Right atrium auricular region (tissue), 2 donors: ENCODE results near the gene CHDH. TPM values are rescaled to one million over a fixed set of nuclear protein-coding genes. Genes with fewer than 3 reads are reported as not detected.

Experiments used
- DNase-seq: peaks from one replicate; pipeline ENCODE4 v3.0.0-alpha.2; 2019; ENCODE audit warnings: low spot score
- H3K27ac ChIP-seq, 2 donors: fragments of 200-600 bp; sonication (generic); 1 replicate in 1 of 2; 2 replicates in 1 of 2; pipeline ENCODE4 v1.5.1; 2016 to 2019
- H3K27me3 ChIP-seq, 2 donors: fragments of 200-600 bp; sonication (generic); one replicate each; pipeline versions ENCODE4 v1.5.1 to v1.6.0; 2017 to 2019
- H3K36me3 ChIP-seq: fragments of 200-600 bp; sonication (generic); one replicate; pipeline ENCODE4 v1.5.1; 2016
- H3K4me1 ChIP-seq, 2 donors: fragments of 200-600 bp; sonication (generic); one replicate each; pipeline versions ENCODE4 v1.5.1 to v1.6.0; 2017 to 2019
- H3K4me3 ChIP-seq, 2 donors: fragments of 200-600 bp; sonication (generic); 1 replicate in 1 of 2; 2 replicates in 1 of 2; pipeline ENCODE4 v1.5.1; 2017 to 2019; ENCODE audit warnings: mild to moderate bottlenecking in 1 of 2, moderate library complexity in 1 of 2
- H3K9me3 ChIP-seq, 2 donors: fragments of 200-600 bp; sonication (generic); one replicate each; pipeline ENCODE4 v1.5.1; 2019
- CTCF ChIP-seq, 2 donors: fragments of 200-600 bp; sonication (generic); IDR thresholded peaks; one replicate each; pipeline ENCODE4 v1.5.1; 2019; ENCODE audit warnings: antibody characterized with exemption in 2 of 2
- total RNA-seq, 2 donors: library from RNA; depleted of rRNA; stranded (reverse); fragments of >200 nt; gene quantifications; one replicate each; pipeline ENCODE4 v1.1.0, GENCODE V29; 2016

The CHDH gene
- total RNA-seq, 2 donors from 2014 or later: 2.2 to 10.0 TPM

- Histone ChIP-seq H3K36me3 (peaks cover 5% of the 10 kb centered on the region), H3K4me3 (no peak overlapping the region), H3K27me3 (no peaks in the 10 kb centered on the region), H3K4me1 (no peaks in the 10 kb centered on the region), H3K27ac (no peak overlapping the region), H3K9me3 (no peaks in the 10 kb centered on the region)
- DNase-seq: no peak
- no peak for TF ChIP-seq CTCF (IDR thresholded peaks at IDR 0.05)
Measured at GRCh38 chr3:53821631-53822121, 24.5 kb downstream of the CHDH start.

GRCh38 chr3:53820756-53821580 lies 25.3 kb downstream of the CHDH start:
- Histone ChIP-seq H3K27ac (no peak overlapping the region), H3K4me3 (no peak overlapping the region), H3K27me3 (no peaks in the 10 kb centered on the region), H3K9me3 (no peaks in the 10 kb centered on the region), H3K36me3 (peaks cover 5% of the 10 kb centered on the region), H3K4me1 (no peaks in the 10 kb centered on the region)
- TF ChIP-seq CTCF (IDR thresholded peaks at IDR 0.05): no peak
- no peak for DNase-seq

DNA sequence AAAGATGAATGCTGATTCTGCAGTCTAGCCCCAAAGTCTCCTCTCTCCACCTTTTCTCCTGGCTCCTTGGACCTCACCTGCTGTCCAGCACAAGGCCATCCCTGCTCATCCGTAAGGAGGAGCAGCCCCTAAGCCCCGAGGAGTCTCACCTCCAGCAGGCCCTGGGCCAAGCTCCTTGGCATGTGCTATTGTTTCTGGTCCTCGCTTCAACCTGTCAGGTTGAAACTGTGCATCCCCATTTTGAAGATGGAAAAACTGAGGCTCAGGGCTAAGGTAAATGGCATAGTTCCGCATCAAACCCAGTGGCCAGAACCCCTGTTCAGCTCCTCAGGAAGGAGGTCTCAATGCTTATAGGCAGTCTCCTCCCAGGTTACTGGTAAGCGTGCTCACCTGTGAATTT lies 26.1 kb downstream of the CHDH start:
- Histone ChIP-seq H3K9me3 (no peaks in the 10 kb centered on the region), H3K4me3 (no peak overlapping the region), H3K36me3 (peaks cover 5% of the 10 kb centered on the region), H3K27ac (no peak overlapping the region), H3K4me1 (no peaks in the 10 kb centered on the region), H3K27me3 (no peaks in the 10 kb centered on the region)
- no peak for TF ChIP-seq CTCF (IDR thresholded peaks at IDR 0.05)
- DNase-seq: no peak

DNA sequence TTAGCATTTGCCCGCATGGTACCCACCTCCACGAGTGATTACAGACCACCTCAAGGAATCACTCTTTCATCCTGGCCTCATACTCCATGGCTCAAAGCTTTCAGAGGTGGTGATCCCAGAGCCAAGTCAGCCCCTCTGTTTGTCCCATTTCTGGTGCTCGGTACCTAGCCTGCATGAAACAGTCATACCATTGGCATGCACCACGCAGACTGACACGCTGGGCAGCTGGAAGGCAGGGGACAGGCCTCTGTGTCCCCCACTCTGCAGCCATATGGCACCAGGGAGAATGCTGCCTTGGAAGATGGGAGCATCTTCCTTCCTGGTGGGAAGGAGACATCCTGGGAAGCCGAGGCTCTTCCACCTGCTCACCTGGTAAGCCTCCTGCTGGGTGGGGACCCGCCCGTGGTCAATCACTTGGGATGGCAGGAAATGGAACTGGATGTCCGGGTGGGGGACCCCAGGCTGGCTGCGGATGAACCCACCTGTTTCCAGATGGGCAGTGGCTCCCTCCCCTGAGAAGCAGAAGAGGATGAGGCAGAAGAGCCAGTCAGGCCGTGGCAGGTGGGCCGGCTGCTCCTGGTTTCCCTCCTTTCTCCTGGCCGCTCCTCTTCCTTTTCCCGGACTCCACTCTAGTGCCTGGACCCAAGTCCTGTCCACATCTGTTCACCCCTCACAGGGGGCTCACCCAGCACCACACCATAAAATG lies 26.9 kb downstream of the CHDH start:
- Histone ChIP-seq H3K9me3 (no peaks in the 10 kb centered on the region), H3K27me3 (no peaks in the 10 kb centered on the region), H3K36me3 (peaks cover 5% of the 10 kb centered on the region), H3K4me3 (no peak overlapping the region), H3K4me1 (no peaks in the 10 kb centered on the region), H3K27ac (no peak overlapping the region)
- no peak for TF ChIP-seq CTCF (IDR thresholded peaks at IDR 0.05)
- no peak for DNase-seq

DNA sequence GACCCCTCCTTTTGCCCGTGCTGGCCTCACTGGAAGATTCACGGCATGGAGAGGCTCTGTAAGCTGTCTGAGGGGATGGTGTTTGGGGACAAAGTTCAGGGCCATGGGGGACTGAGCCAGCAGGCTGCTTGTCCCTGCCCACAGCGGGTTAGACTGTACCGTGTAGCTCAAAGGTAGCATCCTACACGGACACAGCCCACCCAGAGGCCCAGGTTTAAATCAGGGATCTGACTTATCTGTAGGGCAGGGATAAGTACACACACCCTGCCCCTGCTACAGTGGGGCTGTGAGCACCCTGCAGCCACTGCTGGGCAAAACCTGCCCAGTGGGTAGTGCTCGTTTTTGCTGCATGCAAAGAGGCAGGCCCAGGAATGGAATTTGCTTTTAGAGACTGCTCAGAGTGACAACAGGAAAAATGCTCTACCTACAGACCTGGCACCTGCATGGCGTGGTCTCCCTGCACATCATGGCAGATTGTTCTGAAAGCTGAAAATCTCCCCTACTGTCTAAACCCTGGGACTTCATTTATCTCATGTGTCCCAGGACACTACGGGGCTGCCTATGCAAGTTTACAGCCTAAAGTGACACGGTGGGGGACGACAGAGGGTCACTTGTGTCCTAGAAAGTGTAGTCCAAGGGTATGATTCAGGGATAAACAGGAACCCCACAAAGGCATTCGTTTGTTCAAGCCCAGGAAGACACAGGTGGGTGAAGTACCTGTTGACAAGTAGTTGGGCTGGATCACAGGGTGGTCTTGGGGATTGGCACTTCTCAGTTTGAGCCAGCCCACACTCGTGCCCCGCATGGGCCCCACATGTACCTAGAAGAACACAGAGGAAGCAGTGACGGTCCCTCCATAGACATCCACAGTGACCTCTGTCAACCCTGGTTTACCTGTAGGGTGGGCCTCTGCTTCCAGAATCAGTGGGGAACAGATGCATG lies 27.7 kb downstream of the CHDH start:
- Histone ChIP-seq H3K27me3 (no peaks in the 10 kb centered on the region), H3K36me3 (peaks cover 5% of the 10 kb centered on the region), H3K27ac (no peak overlapping the region), H3K4me3 (no peak overlapping the region), H3K9me3 (no peaks in the 10 kb centered on the region), H3K4me1 (no peaks in the 10 kb centered on the region)
- no peak for TF ChIP-seq CTCF (IDR thresholded peaks at IDR 0.05)
- no peak for DNase-seq
